ENCODE measurements around the gene CCDC34.

Gene CCDC34

GRCh38 chr11:27315836-27316235 is 47.2 kb downstream of the CCDC34 start:
- DNase-seq, result no peak

GRCh38 chr11:27313157-27313821 is 49.7 kb downstream of the CCDC34 start:
- DNase-seq, result no peak

- no peak for DNase-seq
Observed at GRCh38 chr11:27312110-27312509, 50.9 kb downstream of the CCDC34 start.

- DNase-seq, result no peak
Observed at GRCh38 chr11:27310707-27311106, 52.3 kb downstream of the CCDC34 start.

GRCh38 chr11:27310182-27310581 is 52.8 kb downstream of the CCDC34 start:
- DNase-seq, result no peak

- DNase-seq, result no peak
Observed at GRCh38 chr11:27309046-27309445, 54.0 kb downstream of the CCDC34 start.

- DNase-seq, result no peak
Observed at GRCh38 chr11:27307232-27307631, 55.8 kb downstream of the CCDC34 start.

- no peak for DNase-seq
Observed at GRCh38 chr11:27305751-27306150, 57.3 kb downstream of the CCDC34 start.

GRCh38 chr11:27304514-27304913 is 58.5 kb downstream of the CCDC34 start:
- DNase-seq, result no peak

- DNase-seq, result no peak
Observed at GRCh38 chr11:27303903-27304302, 59.1 kb downstream of the CCDC34 start.

- DNase-seq, result no peak
Observed at GRCh38 chr11:27300974-27301373, 62.0 kb downstream of the CCDC34 start.

GRCh38 chr11:27297616-27298015 is 65.4 kb downstream of the CCDC34 start:
- no peak for DNase-seq

- peak; percentile 26 to 61 for DNase-seq
Observed at GRCh38 chr11:27296497-27296896, 66.5 kb downstream of the CCDC34 start.

- no peak for DNase-seq
Observed at GRCh38 chr11:27295928-27296327, 67.1 kb downstream of the CCDC34 start.

- peak; percentile 57 to 77 for DNase-seq
Observed at GRCh38 chr11:27294654-27295053, 68.4 kb downstream of the CCDC34 start.

- no peak for DNase-seq
Observed at GRCh38 chr11:27293515-27294417, 69.2 kb downstream of the CCDC34 start.

- no peak for DNase-seq
Observed at GRCh38 chr11:27292637-27293010, 70.4 kb downstream of the CCDC34 start.

GRCh38 chr11:27291954-27292636 is 70.9 kb downstream of the CCDC34 start:
- DNase-seq, result no peak

- DNase-seq, result peak; percentile 3 to 29
Observed at GRCh38 chr11:27291302-27291889, 71.6 kb downstream of the CCDC34 start.

GRCh38 chr11:27290261-27291050 is 72.6 kb downstream of the CCDC34 start:
- DNase-seq, result no peak

Measured in NCI-H2081 (cell line).